Pancreas (tissue), 10 donors: ENCODE measurements around the gene EYA3. TPM values are rescaled to one million over a fixed set of nuclear protein-coding genes. Genes with fewer than 3 reads are reported as not detected.

Experiments used
- ATAC-seq, 4 donors: fragments of 200-7000 bp; cut with Tn5 transposase; one replicate each; pipeline versions ENCODE4 v1.8.0 to v1.9.1; 2020; ENCODE audit warnings: mild to moderate bottlenecking in 4 of 4, moderate library complexity in 4 of 4
- DNase-seq, 6 donors: peaks; one replicate each; pipeline ENCODE4 v3.0.0-alpha.2; 2020
- FAIRE-seq: peaks from 2 replicates; lab custom pipeline; 2012; peaks lifted over from hg19 to GRCh38; lab: Jason Lieb, UNC
- H3K27ac ChIP-seq, 4 donors: fragments of 200-600 bp; sonication (generic); 1 replicate in 3 of 4; 2 replicates in 1 of 4; pipeline versions ENCODE4 v1.5.0 to v1.8.0; 2020
- H3K27me3 ChIP-seq, 4 donors: fragments of 200-600 bp; one replicate each; pipeline ENCODE4 v1.8.0; 2021
- H3K36me3 ChIP-seq, 3 donors: fragments of 200-600 bp; sonication (generic) in 1 of 3; one replicate each; pipeline versions ENCODE4 v1.5.0 to v1.8.0; 2020 to 2021
- H3K4me1 ChIP-seq, 3 donors: fragments of 200-600 bp; one replicate each; pipeline ENCODE4 v1.8.0; 2021
- H3K4me3 ChIP-seq, 4 donors: fragments of 200-600 bp; sonication (generic) in 2 of 4; one replicate each; pipeline versions ENCODE4 v1.5.0 to v1.8.0; 2020 to 2021
- H3K9me3 ChIP-seq, 4 donors: fragments of 200-600 bp; one replicate each; pipeline ENCODE4 v1.8.0; 2021
- CTCF ChIP-seq, 4 donors: fragments of 200-600 bp; sonication (generic) in 3 of 4; IDR thresholded peaks; one replicate each; pipeline versions ENCODE4 v1.5.0 to v1.8.0; 2021; ENCODE audit warnings: antibody characterized with exemption in 4 of 4
- WGBS, 2 donors: extraction: QIAGEN DNeasy Blood & Tissue Kit; methylation state at CpG; one replicate each; pipeline ENCODE4 v1.1.7; 2013; 5-methylcytosine and 5-hydroxymethylcytosine counted together
- intact Hi-C, 3 donors: fragments of 100-400 bp; cut with DNase I; formaldehyde crosslinking; loops; one replicate each; pipeline versions ENCODE4 v1.11.1 to v1.14.2; 2022
- polyA plus RNA-seq, 2 donors: library from polyadenylated mRNA; stranded (reverse); fragments of 200-250 nt; gene quantifications; one replicate each; pipeline ENCODE4 v1.2.3, GENCODE V29; 2013
- total RNA-seq, 6 donors: library from RNA; stranded (reverse); fragmentation: NEBNext Ultra II Directional in 4 of 6; extraction: Animal tissue kit (Norgen Biotek cat#: 25700) in 4 of 6; gene quantifications; one replicate each; pipeline versions ENCODE4 v1.2.1 to v1.2.4, GENCODE V29; 2021 to 2023
- donor health status: healthy with polysubstance abuse.
- donor health status: DM: no; HTN: no; CAD: no; lungs with moderate emphysema.
- donor health status: DM: no; HTN: no; CAD: no.
- donor health status: control.
- donor health status: control.
- donor health status: Bipolar disorder and iron deficiency.
- donor health status: DM: yes; HTN: yes; CAD: no.
- donor health status: DM: no; HTN: no; CAD: no.
- donor health status: DM: no; HTN: no; CAD: no.
- donor health status: DM: yes; HTN: yes; CAD: no.

Gene EYA3
- total and polyA plus RNA-seq, 8 donors: 3.4 to 14.6 (median 6.9) TPM

GRCh38 chr1:28046716-28047115 is 41.7 kb downstream of the EYA3 start:
- Histone ChIP-seq H3K4me3 (no peak overlapping the region), H3K9me3 (no peaks in the 10 kb centered on the region), H3K36me3 (peaks cover 0 to 14% (median 0%) of the 10 kb centered on the region in 3 donors), H3K27me3 (no peaks in the 10 kb centered on the region), H3K27ac (no peak overlapping the region), H3K4me1 (no peaks in the 10 kb centered on the region)
- no peak for ATAC-seq
- 96 to 97% methylated on average over 4 of the region's 4 CpGs for WGBS, 2 donors
- no peak for FAIRE-seq
- intact Hi-C loops: no loop called here
- no peak for TF ChIP-seq CTCF (IDR thresholded peaks at IDR 0.05)
- DNase-seq: no peak

GRCh38 chr1:28045777-28046176 is 42.6 kb downstream of the EYA3 start:
- FAIRE-seq (no peak), ATAC-seq (no peak), DNase-seq (no peak)
- TF ChIP-seq CTCF (IDR thresholded peaks at IDR 0.05): no peak
- H3K36me3 ChIP-seq: peaks cover 0 to 16% (median 0%) of the 10 kb centered on the region in 3 donors
- no peak overlapping the region for H3K27ac ChIP-seq
- no peaks in the 10 kb centered on the region for H3K9me3 ChIP-seq
- no peak overlapping the region for H3K4me3 ChIP-seq
- intact Hi-C loops: no loop called here
- 91 to 93% methylated on average over 1 of the region's 1 CpG for WGBS, 2 donors
- no peaks in the 10 kb centered on the region for H3K4me1 ChIP-seq
- no peaks in the 10 kb centered on the region for H3K27me3 ChIP-seq

GRCh38 chr1:28044399-28044798 is 44.0 kb downstream of the EYA3 start:
- DNase-seq (no peak), ATAC-seq (no peak), FAIRE-seq (no peak)
- intact Hi-C loops: no loop called here
- peaks cover 0 to 24% (median 0%) of the 10 kb centered on the region in 3 donors for H3K36me3 ChIP-seq
- no peak overlapping the region for H3K27ac ChIP-seq
- no peak for TF ChIP-seq CTCF (IDR thresholded peaks at IDR 0.05)
- no peak overlapping the region for H3K4me3 ChIP-seq
- H3K9me3 ChIP-seq: no peaks in the 10 kb centered on the region
- 98 to 99% methylated on average over 1 of the region's 1 CpG for WGBS, 2 donors
- no peaks in the 10 kb centered on the region for H3K27me3 ChIP-seq
- H3K4me1 ChIP-seq: no peaks in the 10 kb centered on the region

GRCh38 chr1:28039341-28039740 is 49.1 kb downstream of the EYA3 start:
- intact Hi-C loops: no loop called here
- no peaks in the 10 kb centered on the region for H3K9me3 ChIP-seq
- no peak overlapping the region for H3K4me3 ChIP-seq
- no peaks in the 10 kb centered on the region for H3K4me1 ChIP-seq
- no peak for TF ChIP-seq CTCF (IDR thresholded peaks at IDR 0.05)
- H3K27ac ChIP-seq: no peak overlapping the region
- H3K36me3 ChIP-seq: peaks cover 0 to 28% (median 0%) of the 10 kb centered on the region in 3 donors
- ATAC-seq (no peak), FAIRE-seq (no peak), DNase-seq (no peak)
- H3K27me3 ChIP-seq: no peaks in the 10 kb centered on the region
- WGBS, 2 donors: 83 to 85% methylated on average over 2 of the region's 2 CpGs

- Histone ChIP-seq H3K9me3 (no peaks in the 10 kb centered on the region), H3K27me3 (no peaks in the 10 kb centered on the region), H3K27ac (no peak overlapping the region), H3K4me3 (no peak overlapping the region), H3K36me3 (peaks cover 0 to 31% (median 0%) of the 10 kb centered on the region in 3 donors), H3K4me1 (no peaks in the 10 kb centered on the region)
- ATAC-seq (no peak), FAIRE-seq (no peak), DNase-seq (no peak)
- intact Hi-C loops: no loop called here
- 88 to 91% methylated on average over 8 of the region's 8 CpGs for WGBS, 2 donors
- no peak for TF ChIP-seq CTCF (IDR thresholded peaks at IDR 0.05)
Observed at GRCh38 chr1:28037946-28038345, 50.5 kb downstream of the EYA3 start.
